Mesenchymal stem cell (in vitro differentiated cells and primary cell): Measurements from ENCODE around the gene SELENOW.
A peak's percentile ranks its signal among the peaks of the same experiment; 100 is the strongest.

Source experiments
- DNase-seq: peaks from one replicate; pipeline ENCODE4 v3.0.0-alpha.2; 2013
- H2AFZ ChIP-seq: one replicate; pipeline ENCODE4 v1.6.1; 2013; ENCODE audit warnings: low read depth, mild to moderate bottlenecking, control low read depth, inconsistent platforms, low read length, moderate library complexity
- H2AK5ac ChIP-seq: 2 replicates; pipeline ENCODE4 v1.6.1; 2013; ENCODE audit warnings: low read length, moderate library complexity, mild to moderate bottlenecking, inconsistent platforms; ENCODE audit not compliant: severe bottlenecking
- H2BK120ac ChIP-seq: one replicate; pipeline ENCODE4 v1.6.1; 2013; ENCODE audit warnings: low read depth, mild to moderate bottlenecking, inconsistent platforms, low read length, moderate library complexity
- H2BK12ac ChIP-seq, 2 experiments: one replicate each; pipeline ENCODE4 v1.6.1; 2013; ENCODE audit warnings: inconsistent platforms in 2 of 2, low read length in 2 of 2, mild to moderate bottlenecking in 2 of 2, moderate library complexity in 2 of 2, control low read depth in 1 of 2
- H2BK15ac ChIP-seq: one replicate; pipeline ENCODE4 v1.6.1; 2013; ENCODE audit warnings: mild to moderate bottlenecking, low read depth, inconsistent platforms; ENCODE audit not compliant: poor library complexity, severe bottlenecking
- H2BK5ac ChIP-seq: 2 replicates; pipeline ENCODE4 v1.6.1; 2013; ENCODE audit warnings: low read depth, mild to moderate bottlenecking, low read length, control low read depth, inconsistent platforms; ENCODE audit not compliant: poor library complexity, severe bottlenecking
- H3K14ac ChIP-seq, 2 experiments: one replicate each; pipeline ENCODE4 v1.6.1; 2013; ENCODE audit warnings: inconsistent platforms in 2 of 2, low read length in 2 of 2, control low read depth in 1 of 2, mild to moderate bottlenecking in 1 of 2, moderate library complexity in 1 of 2
- H3K18ac ChIP-seq, 2 experiments: one replicate each; pipeline ENCODE4 v1.6.1; 2013; ENCODE audit warnings: inconsistent platforms in 2 of 2, low read length in 2 of 2, control low read depth in 1 of 2, low read depth in 1 of 2, mild to moderate bottlenecking in 1 of 2
- H3K23ac ChIP-seq, 2 experiments: one replicate each; pipeline ENCODE4 v1.6.1; 2013; ENCODE audit warnings: inconsistent platforms in 2 of 2, low read length in 2 of 2, mild to moderate bottlenecking in 2 of 2, moderate library complexity in 2 of 2, control low read depth in 1 of 2
- H3K27ac ChIP-seq: 2 replicates; pipeline ENCODE4 v1.5.1; 2013; ENCODE audit warnings: mild to moderate bottlenecking, moderate library complexity, low read length, control low read depth, inconsistent platforms; ENCODE audit not compliant: poor library complexity, severe bottlenecking
- H3K27me3 ChIP-seq, 2 experiments: 2 replicates each; pipeline versions ENCODE4 v1.6.1 to v1.7.0; 2013; ENCODE audit warnings: low read length in 2 of 2, mild to moderate bottlenecking in 2 of 2, moderate library complexity in 2 of 2, control low read depth in 1 of 2, inconsistent platforms in 1 of 2; ENCODE audit not compliant: control insufficient read depth in 1 of 2, insufficient read depth in 1 of 2
- H3K36me3 ChIP-seq, 2 experiments: 2 replicates each; pipeline versions ENCODE4 v1.6.1 to v1.7.0; 2013; ENCODE audit warnings: low read length in 2 of 2, control low read depth in 1 of 2, inconsistent platforms in 1 of 2, low read depth in 1 of 2, mild to moderate bottlenecking in 1 of 2; ENCODE audit not compliant: insufficient read depth in 2 of 2, control insufficient read depth in 1 of 2
- H3K4ac ChIP-seq, 2 experiments: one replicate each; pipeline ENCODE4 v1.6.1; 2013; ENCODE audit warnings: inconsistent platforms in 2 of 2, low read length in 2 of 2, mild to moderate bottlenecking in 2 of 2, moderate library complexity in 2 of 2, control low read depth in 1 of 2, low read depth in 1 of 2
- H3K4me1 ChIP-seq: 2 replicates; pipeline ENCODE4 v1.6.1; 2013; ENCODE audit warnings: low read depth, low read length, control low read depth; ENCODE audit not compliant: control insufficient read depth, insufficient read depth
- H3K4me2 ChIP-seq: 2 replicates; pipeline ENCODE4 v1.6.1; 2013; ENCODE audit warnings: low read length, mild to moderate bottlenecking, inconsistent platforms; ENCODE audit not compliant: poor library complexity, severe bottlenecking
- H3K4me3 ChIP-seq, 2 experiments: 2 replicates each; pipeline versions ENCODE4 v1.5.1 to v1.7.0; 2013; ENCODE audit warnings: low read length in 2 of 2, mild to moderate bottlenecking in 2 of 2, control low read depth in 1 of 2, low read depth in 1 of 2; ENCODE audit not compliant: insufficient read depth in 1 of 2
- H3K79me1 ChIP-seq: replicated peaks from 2 replicates; pipeline ENCODE4 v1.6.1; 2013; ENCODE audit warnings: mild to moderate bottlenecking, control low read depth, low read length, inconsistent platforms; ENCODE audit not compliant: poor library complexity, severe bottlenecking
- H3K9ac ChIP-seq: 2 replicates; pipeline ENCODE4 v1.7.0; 2013; ENCODE audit warnings: mild to moderate bottlenecking, low read length, moderate library complexity
- H3K9me3 ChIP-seq: 2 replicates; pipeline ENCODE4 v1.7.0; 2013; ENCODE audit warnings: mild to moderate bottlenecking, low read length; ENCODE audit not compliant: control insufficient read depth
- H4K8ac ChIP-seq: one replicate; pipeline ENCODE4 v1.6.1; 2013; ENCODE audit warnings: inconsistent platforms, mild to moderate bottlenecking, low read length, moderate library complexity
- H4K91ac ChIP-seq: one replicate; pipeline ENCODE4 v1.6.1; 2013; ENCODE audit warnings: mild to moderate bottlenecking, low read length, inconsistent platforms
- WGBS: methylation state at CpG from one replicate; pipeline ENCODE4 v1.1.7; 2013; ENCODE audit warnings: mixed read lengths; 5-methylcytosine and 5-hydroxymethylcytosine counted together

The SELENOW gene

GRCh38 chr19:47778954-47779351 lies 450 bp downstream of the SELENOW start:
- H4K91ac ChIP-seq: no peak overlapping the region
- H3K27me3 ChIP-seq: no peaks in the 10 kb centered on the region
- no peak overlapping the region for H3K27ac ChIP-seq
- peak overlapping the region; percentile 97 for H3K9ac ChIP-seq
- peak overlapping the region; percentile 85 to 96 for H3K4me3 ChIP-seq
- H3K4ac ChIP-seq: peak overlapping the region; percentile 5 to 57
- no peak overlapping the region for H2BK15ac ChIP-seq
- H3K79me1 ChIP-seq: peaks cover 21% of the 10 kb centered on the region
- no peak overlapping the region for H4K8ac ChIP-seq
- peak overlapping the region; percentile 81 for H3K4me2 ChIP-seq
- H3K23ac ChIP-seq: no peak overlapping the region
- WGBS: 1% methylated on average over 14 of the region's 20 CpGs
- H3K9me3 ChIP-seq: no peaks in the 10 kb centered on the region
- peak overlapping the region; percentile 100 for H2BK120ac ChIP-seq
- H2BK12ac ChIP-seq: no peak overlapping the region
- peak overlapping the region; percentile 48 for H2AFZ ChIP-seq
- no peak overlapping the region for H2AK5ac ChIP-seq
- peak overlapping the region; percentile 71 to 94 for H3K18ac ChIP-seq
- no peak overlapping the region for H2BK5ac ChIP-seq
- H3K4me1 ChIP-seq: peaks cover 24% of the 10 kb centered on the region
- peak; percentile 22 for DNase-seq
- H3K36me3 ChIP-seq: peaks cover 23 to 30% of the 10 kb centered on the region in 2 experiments
- H3K14ac ChIP-seq: peak overlapping the region in 1 of 2 experiments; percentile 53

- H3K14ac ChIP-seq: no peak overlapping the region
- H4K8ac ChIP-seq: no peak overlapping the region
- no peak overlapping the region for H2BK15ac ChIP-seq
- H2BK12ac ChIP-seq: no peak overlapping the region
- no peaks in the 10 kb centered on the region for H3K27me3 ChIP-seq
- no peak overlapping the region for H3K27ac ChIP-seq
- peak overlapping the region; percentile 97 for H3K9ac ChIP-seq
- no peak overlapping the region for H4K91ac ChIP-seq
- no peak overlapping the region for H3K23ac ChIP-seq
- H3K18ac ChIP-seq: peak overlapping the region in 1 of 2 experiments; percentile 67
- H2BK5ac ChIP-seq: no peak overlapping the region
- DNase-seq: peak; percentile 37
- H3K79me1 ChIP-seq: peaks cover 27% of the 10 kb centered on the region
- H3K36me3 ChIP-seq: peaks cover 30 to 37% of the 10 kb centered on the region in 2 experiments
- H3K4me3 ChIP-seq: peak overlapping the region; percentile 37 to 96
- no peaks in the 10 kb centered on the region for H3K9me3 ChIP-seq
- H2AFZ ChIP-seq: no peak overlapping the region
- no peak overlapping the region for H3K4ac ChIP-seq
- H3K4me2 ChIP-seq: peak overlapping the region; percentile 81
- H2AK5ac ChIP-seq: no peak overlapping the region
- H2BK120ac ChIP-seq: no peak overlapping the region
- WGBS: 55% methylated on average over 24 of the region's 24 CpGs
- peaks cover 24% of the 10 kb centered on the region for H3K4me1 ChIP-seq
Measured at GRCh38 chr19:47779524-47780214, 1.2 kb downstream of the SELENOW start.

GRCh38 chr19:47780215-47780551 lies 1.7 kb downstream of the SELENOW start:
- Histone ChIP-seq H3K9me3 (no peaks in the 10 kb centered on the region), H3K79me1 (peaks cover 27% of the 10 kb centered on the region), H4K8ac (no peak overlapping the region), H4K91ac (no peak overlapping the region), H3K9ac (peak overlapping the region; percentile 97), H2BK15ac (no peak overlapping the region), H3K14ac (no peak overlapping the region), H3K27ac (no peak overlapping the region), H3K23ac (peak overlapping the region in 1 of 2 experiments; percentile 63), H3K4me1 (peaks cover 24% of the 10 kb centered on the region), H2AFZ (no peak overlapping the region), H2BK5ac (no peak overlapping the region), H3K27me3 (no peaks in the 10 kb centered on the region), H2BK12ac (peak overlapping the region in 1 of 2 experiments; percentile 11), H3K4me3 (peak overlapping the region in 1 of 2 experiments; percentile 96), H3K18ac (peak overlapping the region in 1 of 2 experiments; percentile 67), H3K36me3 (peaks cover 34 to 38% of the 10 kb centered on the region in 2 experiments), H2BK120ac (no peak overlapping the region), H3K4ac (peak overlapping the region in 1 of 2 experiments; percentile 20), H2AK5ac (no peak overlapping the region), H3K4me2 (no peak overlapping the region)
- DNase-seq: no peak
- WGBS: 81% methylated on average over 7 of the region's 9 CpGs

- WGBS: 94% methylated on average over 9 of the region's 9 CpGs
- no peaks in the 10 kb centered on the region for H3K9me3 ChIP-seq
- H3K4ac ChIP-seq: no peak overlapping the region
- no peak overlapping the region for H3K4me3 ChIP-seq
- no peak for DNase-seq
- H3K23ac ChIP-seq: peak overlapping the region in 1 of 2 experiments; percentile 10
- H2AFZ ChIP-seq: no peak overlapping the region
- no peak overlapping the region for H2BK120ac ChIP-seq
- H3K4me2 ChIP-seq: no peak overlapping the region
- H3K18ac ChIP-seq: no peak overlapping the region
- no peak overlapping the region for H3K9ac ChIP-seq
- H4K8ac ChIP-seq: no peak overlapping the region
- no peak overlapping the region for H3K27ac ChIP-seq
- H2BK15ac ChIP-seq: no peak overlapping the region
- H3K27me3 ChIP-seq: no peaks in the 10 kb centered on the region
- peaks cover 24% of the 10 kb centered on the region for H3K4me1 ChIP-seq
- no peak overlapping the region for H2BK5ac ChIP-seq
- H3K79me1 ChIP-seq: peaks cover 27% of the 10 kb centered on the region
- no peak overlapping the region for H2AK5ac ChIP-seq
- H4K91ac ChIP-seq: no peak overlapping the region
- H3K36me3 ChIP-seq: peaks cover 45 to 53% of the 10 kb centered on the region in 2 experiments
- H2BK12ac ChIP-seq: no peak overlapping the region
- H3K14ac ChIP-seq: no peak overlapping the region
Measured at GRCh38 chr19:47781590-47782262, 3.2 kb downstream of the SELENOW start.
